Hepatocyte (in vitro differentiated cells): Measurements from ENCODE around the gene HES4.

ENCODE experiments used
- CTCF ChIP-seq: fragments of 200-600 bp; sonication (generic); IDR thresholded peaks from 2 replicates; pipeline ENCODE4 v1.5.1; 2016; ENCODE audit warnings: antibody characterized with exemption, mild to moderate bottlenecking; ENCODE audit not compliant: poor library complexity
- EZH2 ChIP-seq: fragments of 200-600 bp; sonication (generic); IDR thresholded peaks from 2 replicates; pipeline ENCODE4 v1.6.1; 2016; ENCODE audit warnings: antibody characterized with exemption, mild to moderate bottlenecking, borderline replicate concordance

DNA sequence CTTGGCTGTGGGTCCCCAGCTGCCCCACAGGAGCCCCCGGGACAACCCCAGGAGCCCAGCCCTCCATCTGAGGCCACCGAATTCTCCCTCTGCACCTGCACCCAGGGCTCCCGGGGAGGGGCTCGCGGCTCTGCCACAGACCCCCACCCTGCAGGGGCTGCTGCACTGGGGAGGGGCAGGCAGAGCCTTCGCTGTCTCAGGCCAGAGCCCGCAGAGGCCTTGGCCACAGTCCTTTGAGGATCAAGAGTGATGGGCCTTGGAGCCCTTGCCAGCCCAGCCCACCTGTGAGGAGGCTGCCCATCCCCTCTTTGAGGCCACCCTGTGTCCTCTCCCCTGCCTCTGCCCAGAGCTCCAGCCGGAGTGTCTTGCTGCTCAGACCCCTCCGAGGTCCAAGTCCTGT is 24.5 kb downstream of the HES4 start:
- TF ChIP-seq CTCF (no peak), EZH2 (no peak)
